GM12801 (cell line): Measurements from ENCODE around the gene AKIRIN2.

Experiments used
- CTCF ChIP-seq: IDR thresholded peaks from one replicate; pipeline ENCODE4 v1.5.1; 2011; ENCODE audit warnings: control low read depth; ENCODE audit not compliant: insufficient read length; ENCODE audit errors: extremely low read depth

The AKIRIN2 gene

GRCh38 chr6:87682310-87682709, 19.7 kb downstream of the AKIRIN2 start:
- TF ChIP-seq CTCF, result no peak

- no peak for TF ChIP-seq CTCF
Measured at GRCh38 chr6:87675004-87675681, 26.9 kb downstream of the AKIRIN2 start.

- TF ChIP-seq CTCF, result no peak
Measured at GRCh38 chr6:87674290-87674689, 27.7 kb downstream of the AKIRIN2 start.

- TF ChIP-seq CTCF, result no peak
Measured at GRCh38 chr6:87673237-87673636, 28.8 kb downstream of the AKIRIN2 start.

- TF ChIP-seq CTCF, result no peak
Measured at GRCh38 chr6:87672641-87673040, 29.4 kb downstream of the AKIRIN2 start.

GRCh38 chr6:87671555-87672029, 30.4 kb downstream of the AKIRIN2 start:
- TF ChIP-seq CTCF, result no peak

GRCh38 chr6:87670707-87671106, 31.3 kb downstream of the AKIRIN2 start:
- no peak for TF ChIP-seq CTCF
